Lower lobe of right lung (tissue), 2 donors: ENCODE results near the gene CTRB2. TPM values are rescaled to one million over a fixed set of nuclear protein-coding genes. Genes with fewer than 3 reads are reported as not detected.

Experiments
- ATAC-seq, 2 donors: fragments of 200-7000 bp; cut with Tn5 transposase; one replicate each; pipeline ENCODE4 v1.9.1; 2020 to 2022; ENCODE audit warnings: mild to moderate bottlenecking in 2 of 2, moderate library complexity in 2 of 2
- DNase-seq: peaks from one replicate; pipeline ENCODE4 v3.0.0-alpha.2; 2020
- H3K27ac ChIP-seq: fragments of 200-600 bp; one replicate; pipeline ENCODE4 v1.8.0; 2022
- H3K27me3 ChIP-seq: fragments of 200-600 bp; one replicate; pipeline ENCODE4 v1.8.0; 2022; ENCODE audit warnings: low read depth
- H3K36me3 ChIP-seq: fragments of 200-600 bp; one replicate; pipeline ENCODE4 v1.8.0; 2022; ENCODE audit warnings: mild to moderate bottlenecking
- H3K4me1 ChIP-seq: fragments of 200-600 bp; one replicate; pipeline ENCODE4 v1.8.0; 2022
- H3K4me3 ChIP-seq: fragments of 200-600 bp; one replicate; pipeline ENCODE4 v1.8.0; 2022; ENCODE audit warnings: mild to moderate bottlenecking
- H3K9me3 ChIP-seq: fragments of 200-600 bp; one replicate; pipeline ENCODE4 v1.8.0; 2022
- intact Hi-C: fragments of 100-400 bp; cut with DNase I; formaldehyde crosslinking; loops from one replicate; pipeline ENCODE4 v1.11.0; 2022
- total RNA-seq: library from RNA; stranded (reverse); fragmentation: NEBNext Ultra II Directional; extraction: Animal tissue kit (Norgen Biotek cat#: 25700); gene quantifications from one replicate; pipeline ENCODE4 v1.2.1, GENCODE V29; 2021
- TF ChIP-seq, protein P1 (sequence below): fragments of 200-600 bp; IDR thresholded peaks from one replicate; pipeline ENCODE4 v1.8.0; 2022; ENCODE audit warnings: antibody characterized with exemption, mild to moderate bottlenecking
- donor health status: DM: no; HTN: yes; CAD: no; lungs with severe emphysema.

Gene CTRB2
- total RNA-seq, 1 donor from 2014 or later, result 0.44 TPM

- H3K27ac ChIP-seq, result no peak overlapping the region
- H3K27me3 ChIP-seq, result no peaks in the 10 kb centered on the region
- no peaks in the 10 kb centered on the region for H3K36me3 ChIP-seq
- ATAC-seq (no peak), DNase-seq (no peak)
- peaks cover 11% of the 10 kb centered on the region for H3K9me3 ChIP-seq
- H3K4me3 ChIP-seq, result no peak overlapping the region
- H3K4me1 ChIP-seq, result no peaks in the 10 kb centered on the region
- intact Hi-C loops, result no loop called here
- TF ChIP-seq, protein P1, sequence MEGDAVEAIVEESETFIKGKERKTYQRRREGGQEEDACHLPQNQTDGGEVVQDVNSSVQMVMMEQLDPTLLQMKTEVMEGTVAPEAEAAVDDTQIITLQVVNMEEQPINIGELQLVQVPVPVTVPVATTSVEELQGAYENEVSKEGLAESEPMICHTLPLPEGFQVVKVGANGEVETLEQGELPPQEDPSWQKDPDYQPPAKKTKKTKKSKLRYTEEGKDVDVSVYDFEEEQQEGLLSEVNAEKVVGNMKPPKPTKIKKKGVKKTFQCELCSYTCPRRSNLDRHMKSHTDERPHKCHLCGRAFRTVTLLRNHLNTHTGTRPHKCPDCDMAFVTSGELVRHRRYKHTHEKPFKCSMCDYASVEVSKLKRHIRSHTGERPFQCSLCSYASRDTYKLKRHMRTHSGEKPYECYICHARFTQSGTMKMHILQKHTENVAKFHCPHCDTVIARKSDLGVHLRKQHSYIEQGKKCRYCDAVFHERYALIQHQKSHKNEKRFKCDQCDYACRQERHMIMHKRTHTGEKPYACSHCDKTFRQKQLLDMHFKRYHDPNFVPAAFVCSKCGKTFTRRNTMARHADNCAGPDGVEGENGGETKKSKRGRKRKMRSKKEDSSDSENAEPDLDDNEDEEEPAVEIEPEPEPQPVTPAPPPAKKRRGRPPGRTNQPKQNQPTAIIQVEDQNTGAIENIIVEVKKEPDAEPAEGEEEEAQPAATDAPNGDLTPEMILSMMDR, result no peak
Measured at GRCh38 chr16:75181630-75182029, 25.3 kb downstream of the CTRB2 start.

DNA sequence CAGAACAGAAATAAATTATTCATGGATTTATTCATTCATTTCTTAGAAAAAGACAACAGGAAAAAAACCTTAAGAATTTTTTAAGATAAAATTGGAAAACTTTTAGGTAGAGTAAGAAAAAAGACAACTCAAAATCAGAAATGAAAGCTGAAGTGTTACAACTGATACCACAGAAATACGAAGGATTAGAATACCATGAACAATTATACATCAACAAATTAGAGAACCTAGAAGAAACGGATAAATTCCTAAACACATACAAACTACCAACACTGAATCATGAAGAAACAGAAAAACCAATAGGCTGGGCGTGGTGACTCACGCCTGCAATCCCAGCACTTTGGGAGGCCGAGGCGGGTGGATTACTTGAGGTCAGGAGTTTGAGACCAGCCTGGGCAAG, 27.8 kb downstream of the CTRB2 start:
- Histone ChIP-seq H3K27ac (no peak overlapping the region), H3K36me3 (no peaks in the 10 kb centered on the region), H3K4me3 (no peak overlapping the region), H3K4me1 (no peaks in the 10 kb centered on the region), H3K9me3 (peaks cover 30% of the 10 kb centered on the region), H3K27me3 (no peaks in the 10 kb centered on the region)
- ATAC-seq (no peak), DNase-seq (no peak)
- TF ChIP-seq, protein P1, result no peak
- intact Hi-C loops, result no loop called here

GRCh38 chr16:75176926-75177325, 30.0 kb downstream of the CTRB2 start:
- no peaks in the 10 kb centered on the region for H3K4me1 ChIP-seq
- TF ChIP-seq, protein P1, result no peak
- H3K9me3 ChIP-seq, result peaks cover 42% of the 10 kb centered on the region
- H3K27ac ChIP-seq, result no peak overlapping the region
- no peaks in the 10 kb centered on the region for H3K36me3 ChIP-seq
- DNase-seq (no peak), ATAC-seq (no peak)
- intact Hi-C loops, result no loop called here
- no peaks in the 10 kb centered on the region for H3K27me3 ChIP-seq
- no peak overlapping the region for H3K4me3 ChIP-seq

DNA sequence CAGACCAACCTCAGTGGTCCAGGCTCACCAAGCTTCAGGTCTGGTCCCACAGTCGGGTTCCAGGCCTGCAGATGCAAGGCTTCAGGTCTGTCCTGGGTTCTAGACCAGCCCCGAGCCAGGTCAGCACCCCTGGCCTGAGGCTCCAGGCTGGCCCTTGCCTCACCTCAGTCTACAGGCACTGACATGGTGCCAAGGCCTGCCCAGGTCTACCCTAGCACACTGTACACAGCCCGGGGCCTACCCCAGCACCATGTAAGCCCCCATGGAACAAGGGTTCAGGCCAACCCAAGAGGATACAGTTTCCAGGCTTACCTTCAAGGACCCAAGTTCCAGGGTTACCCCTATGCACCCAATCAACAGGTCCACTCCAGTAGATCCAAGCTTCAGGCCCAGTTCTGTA, 31.9 kb downstream of the CTRB2 start:
- Histone ChIP-seq H3K27me3 (no peaks in the 10 kb centered on the region), H3K27ac (no peak overlapping the region), H3K4me3 (no peak overlapping the region), H3K9me3 (peaks cover 58% of the 10 kb centered on the region), H3K36me3 (peaks cover 2% of the 10 kb centered on the region), H3K4me1 (no peaks in the 10 kb centered on the region)
- DNase-seq, result no peak
- intact Hi-C loops, result no loop called here
- TF ChIP-seq, protein P1, result no peak
- no peak for ATAC-seq

GRCh38 chr16:75172578-75172977, 34.4 kb downstream of the CTRB2 start:
- intact Hi-C loops, result no loop called here
- Histone ChIP-seq H3K4me1 (no peaks in the 10 kb centered on the region), H3K27me3 (no peaks in the 10 kb centered on the region), H3K9me3 (peaks cover 81% of the 10 kb centered on the region), H3K4me3 (no peak overlapping the region), H3K27ac (no peak overlapping the region), H3K36me3 (peaks cover 27% of the 10 kb centered on the region)
- TF ChIP-seq, protein P1, result no peak
- no peak for DNase-seq
- ATAC-seq, result no peak

DNA sequence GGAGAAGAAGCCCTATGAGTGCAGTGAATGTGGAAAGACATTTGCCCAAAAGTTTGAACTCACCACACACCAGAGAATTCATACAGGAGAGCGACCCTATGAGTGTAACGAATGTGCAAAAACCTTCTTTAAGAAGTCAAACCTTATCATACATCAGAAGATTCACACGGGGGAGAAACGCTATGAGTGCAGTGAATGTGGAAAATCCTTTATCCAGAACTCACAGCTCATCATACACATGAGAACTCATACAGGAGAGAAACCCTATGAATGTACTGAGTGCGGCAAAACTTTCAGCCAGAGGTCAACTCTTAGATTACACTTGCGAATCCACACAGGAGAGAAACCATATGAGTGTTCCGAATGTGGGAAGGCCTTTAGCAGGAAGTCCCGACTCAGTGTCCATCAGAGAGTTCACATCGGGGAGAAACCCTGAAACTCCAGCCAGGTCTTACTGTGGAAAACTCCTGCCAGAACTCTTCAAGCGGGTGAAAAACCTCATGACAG, 37.0 kb downstream of the CTRB2 start:
- intact Hi-C loops, result no loop called here
- ATAC-seq (no peak), DNase-seq (no peak)
- H3K27me3 ChIP-seq, result no peaks in the 10 kb centered on the region
- H3K4me1 ChIP-seq, result no peaks in the 10 kb centered on the region
- H3K4me3 ChIP-seq, result no peak overlapping the region
- peaks cover 38% of the 10 kb centered on the region for H3K36me3 ChIP-seq
- H3K9me3 ChIP-seq, result peaks cover 59% of the 10 kb centered on the region
- TF ChIP-seq, protein P1, result no peak
- H3K27ac ChIP-seq, result no peak overlapping the region
